H1 (cell line): ENCODE data around the gene SLC7A6OS. TPM values are rescaled to one million over a fixed set of nuclear protein-coding genes. Genes with fewer than 3 reads are reported as not detected.

Experiments
- CTCF ChIA-PET: fragments of 300-600 bp; sonication (Branson Sonifier 250); formaldehyde crosslinking; loops from one replicate; lab custom pipeline; 2021; ENCODE audit not compliant: partially characterized antibody; lab: Charles Lee
- POLR2A ChIA-PET: fragments of 300-600 bp; sonication (Branson Sonifier 250); formaldehyde crosslinking; loops from one replicate; lab custom pipeline; 2021; ENCODE audit warnings: inconsistent platforms; ENCODE audit not compliant: partially characterized antibody; lab: Charles Lee
- DNase-seq, 2 experiments: peaks; one replicate each; pipeline versions ENCODE4 v3.0.0 to v3.0.0-alpha.2; 2010 to 2022; ENCODE audit warnings: low spot score in 2 of 2, low read depth in 1 of 2, mixed read lengths in 1 of 2
- FAIRE-seq: peaks from 2 replicates; lab custom pipeline; 2011; peaks lifted over from hg19 to GRCh38; lab: Jason Lieb, UNC
- H2AFZ ChIP-seq: 2 replicates; pipeline ENCODE4 v1.8.1; 2012; ENCODE audit warnings: low read length, inconsistent platforms
- H2AK5ac ChIP-seq: 2 replicates; pipeline ENCODE4 v1.6.1; 2013; ENCODE audit warnings: low read depth, low read length
- H2BK120ac ChIP-seq: replicated peaks from 2 replicates; pipeline ENCODE3; 2013; ENCODE audit warnings: low read depth, low read length, inconsistent platforms
- H2BK12ac ChIP-seq: 2 replicates; pipeline ENCODE4 v1.6.1; 2013; ENCODE audit warnings: low read depth, low read length
- H2BK15ac ChIP-seq: 2 replicates; pipeline ENCODE4 v1.6.1; 2013; ENCODE audit warnings: low read length
- H2BK20ac ChIP-seq: 2 replicates; pipeline ENCODE4 v1.6.1; 2013; ENCODE audit warnings: low read length
- H2BK5ac ChIP-seq: 2 replicates; pipeline ENCODE4 v1.6.1; 2013; ENCODE audit warnings: low read depth, low read length
- H3K14ac ChIP-seq: 2 replicates; pipeline ENCODE4 v1.6.1; 2013; ENCODE audit warnings: inconsistent platforms; ENCODE audit not compliant: insufficient read length
- H3K18ac ChIP-seq: 2 replicates; pipeline ENCODE4 v1.6.1; 2013; ENCODE audit warnings: low read length; ENCODE audit errors: extremely low read depth
- H3K23ac ChIP-seq: 2 replicates; pipeline ENCODE4 v1.6.1; 2013; ENCODE audit warnings: inconsistent platforms; ENCODE audit not compliant: insufficient read length
- H3K23me2 ChIP-seq: 2 replicates; pipeline ENCODE4 v1.6.1; 2013; ENCODE audit warnings: low read depth, low read length
- H3K27ac ChIP-seq: 2 replicates; pipeline ENCODE4 v1.6.1; 2011; ENCODE audit warnings: low read depth, low read length, inconsistent platforms
- H3K27me3 ChIP-seq, 4 experiments: replicated peaks in 1 of 4; 1 replicate in 1 of 4; 2 replicates in 3 of 4; pipeline versions ENCODE4 v1.6.1 to v1.8.1; 2011 to 2013; ENCODE audit warnings: low read length in 3 of 4, mild to moderate bottlenecking in 3 of 4, inconsistent platforms in 2 of 4, mixed read lengths in 2 of 4, moderate library complexity in 1 of 4; ENCODE audit not compliant: control insufficient read depth in 3 of 4, insufficient read depth in 3 of 4; ENCODE audit errors: extremely low read depth in 1 of 4
- H3K36me3 ChIP-seq, 4 experiments: 2 replicates each; pipeline versions ENCODE4 v1.6.1 to v1.8.1; 2011 to 2013; ENCODE audit warnings: mild to moderate bottlenecking in 4 of 4, low read length in 3 of 4, moderate library complexity in 2 of 4, control low read depth in 1 of 4, inconsistent platforms in 1 of 4; ENCODE audit not compliant: insufficient read depth in 4 of 4, control insufficient read depth in 2 of 4
- H3K4ac ChIP-seq: replicated peaks from 2 replicates; pipeline ENCODE3; 2013; ENCODE audit warnings: low read length, low read depth, mixed read lengths, inconsistent platforms; ENCODE audit not compliant: insufficient read length
- H3K4me1 ChIP-seq, 4 experiments: replicated peaks in 1 of 4; 1 replicate in 1 of 4; 2 replicates in 3 of 4; pipeline versions ENCODE4 v1.6.1 to v1.8.1; 2011 to 2013; ENCODE audit warnings: low read length in 3 of 4, inconsistent platforms in 2 of 4, mixed read lengths in 1 of 4; ENCODE audit not compliant: insufficient read depth in 4 of 4, control insufficient read depth in 3 of 4
- H3K4me2 ChIP-seq, 2 experiments: 2 replicates each; pipeline versions ENCODE4 v1.6.1 to v1.8.1; 2011 to 2013; ENCODE audit warnings: low read depth in 2 of 2, low read length in 2 of 2, control low read depth in 1 of 2, inconsistent platforms in 1 of 2, mild to moderate bottlenecking in 1 of 2; ENCODE audit not compliant: insufficient read depth in 1 of 2
- H3K4me3 ChIP-seq, 4 experiments: fragments of 200-600, 300-600 bp in 1 of 4; sonication (generic), shearing (Covaris generic), sonication (Bioruptor Twin) in 1 of 4; 2 replicates each; pipeline versions ENCODE4 v1.5.1 to v1.8.1; 2011 to 2016; ENCODE audit warnings: low read length in 4 of 4, low read depth in 3 of 4, control low read depth in 2 of 4, inconsistent platforms in 2 of 4, mild to moderate bottlenecking in 2 of 4, mixed read lengths in 1 of 4, moderate library complexity in 1 of 4; ENCODE audit not compliant: insufficient read depth in 2 of 4; ENCODE audit errors: extremely low read depth in 1 of 4
- H3K56ac ChIP-seq: replicated peaks from 2 replicates; pipeline ENCODE3; 2013; ENCODE audit warnings: low read depth, mild to moderate bottlenecking, mixed read lengths, low read length, inconsistent platforms; ENCODE audit not compliant: insufficient read length
- H3K79me1 ChIP-seq: 2 replicates; pipeline ENCODE4 v1.6.1; 2013; ENCODE audit warnings: low read depth, low read length, control low read depth
- H3K79me2 ChIP-seq, 2 experiments: 2 replicates each; pipeline versions ENCODE4 v1.6.1 to v1.8.1; 2012 to 2013; ENCODE audit warnings: low read length in 2 of 2, mild to moderate bottlenecking in 2 of 2, inconsistent platforms in 1 of 2; ENCODE audit not compliant: insufficient read depth in 2 of 2, control insufficient read depth in 1 of 2
- H3K9ac ChIP-seq, 4 experiments: replicated peaks in 1 of 4; 1 replicate in 1 of 4; 2 replicates in 3 of 4; pipeline versions ENCODE4 v1.6.1 to v1.8.1; 2011 to 2013; ENCODE audit warnings: low read depth in 3 of 4, low read length in 3 of 4, control low read depth in 2 of 4, mild to moderate bottlenecking in 2 of 4, moderate library complexity in 2 of 4, inconsistent platforms in 1 of 4; ENCODE audit errors: extremely low read depth in 1 of 4
- H3K9me3 ChIP-seq, 2 experiments: 2 replicates each; pipeline versions ENCODE4 v1.6.1 to v1.8.1; 2012 to 2013; ENCODE audit warnings: mild to moderate bottlenecking in 2 of 2, moderate library complexity in 2 of 2, control low read depth in 1 of 2, inconsistent platforms in 1 of 2, low read depth in 1 of 2, low read length in 1 of 2, mixed read lengths in 1 of 2; ENCODE audit not compliant: insufficient read depth in 2 of 2
- H4K20me1 ChIP-seq, 2 experiments: replicated peaks in 1 of 2; 2 replicates each; pipeline versions ENCODE3 to v1.8.1; 2011 to 2013; ENCODE audit warnings: inconsistent platforms in 2 of 2, low read length in 2 of 2, mild to moderate bottlenecking in 1 of 2; ENCODE audit not compliant: insufficient read depth in 2 of 2, control insufficient read depth in 1 of 2
- H4K5ac ChIP-seq: 2 replicates; pipeline ENCODE4 v1.6.1; 2013; ENCODE audit warnings: low read length, low read depth, mixed read lengths, inconsistent platforms; ENCODE audit not compliant: insufficient read length
- H4K8ac ChIP-seq: 2 replicates; pipeline ENCODE4 v1.8.0; 2013; ENCODE audit warnings: mild to moderate bottlenecking, moderate library complexity, low read length, inconsistent platforms; ENCODE audit not compliant: insufficient read depth; ENCODE audit errors: extremely low read depth
- H4K91ac ChIP-seq: replicated peaks from 2 replicates; pipeline ENCODE3; 2013; ENCODE audit warnings: low read length, mixed read lengths, inconsistent platforms; ENCODE audit not compliant: insufficient read length
- BACH1 ChIP-seq: IDR thresholded peaks from 2 replicates; pipeline ENCODE4 v1.6.1; 2012; ENCODE audit warnings: low read length, improper control_type of control experiment
- BCL11A ChIP-seq, 2 experiments: IDR thresholded peaks; one replicate each; pipeline ENCODE4 v1.6.1; 2011; ENCODE audit warnings: low read depth in 2 of 2, low read length in 2 of 2, mild to moderate bottlenecking in 2 of 2
- BRCA1 ChIP-seq: IDR thresholded peaks from 2 replicates; pipeline ENCODE4 v1.6.1; 2012; ENCODE audit warnings: low read depth, low read length, improper control_type of control experiment
- CHD2 ChIP-seq: IDR thresholded peaks from 2 replicates; pipeline ENCODE4 v1.6.1; 2012; ENCODE audit warnings: low read length, improper control_type of control experiment
- EZH2 ChIP-seq: fragments of 200-600 bp; sonication (generic); IDR thresholded peaks from 2 replicates; pipeline ENCODE4 v1.7.1; 2012; ENCODE audit warnings: low read depth, mild to moderate bottlenecking, moderate library complexity, low read length, inconsistent platforms; ENCODE audit not compliant: severe bottlenecking
- GABPA ChIP-seq: IDR thresholded peaks from 2 replicates; pipeline ENCODE4 v1.6.1; 2011; ENCODE audit warnings: mild to moderate bottlenecking, low read length, moderate library complexity, borderline replicate concordance; ENCODE audit not compliant: insufficient read depth
- GTF2F1 ChIP-seq: IDR thresholded peaks from 2 replicates; pipeline ENCODE4 v1.6.1; 2012; ENCODE audit warnings: low read depth, low read length, improper control_type of control experiment, borderline replicate concordance
- POLR2AphosphoS5 ChIP-seq: IDR thresholded peaks from 2 replicates; pipeline ENCODE4 v1.6.1; 2011; ENCODE audit warnings: low read depth, low read length
- RAD21 ChIP-seq, 2 experiments: IDR thresholded peaks in 1 of 2; conservative IDR thresholded peaks in 1 of 2; 2 replicates each; pipeline ENCODE4 v1.6.1; 2011; ENCODE audit warnings: low read depth in 2 of 2, low read length in 2 of 2, improper control_type of control experiment in 1 of 2, inconsistent platforms in 1 of 2, mild to moderate bottlenecking in 1 of 2, moderate library complexity in 1 of 2
- SIX5 ChIP-seq: IDR thresholded peaks from 2 replicates; pipeline ENCODE4 v1.6.1; 2011; ENCODE audit warnings: mild to moderate bottlenecking, low read depth, low read length
- SP2 ChIP-seq: IDR thresholded peaks from 2 replicates; pipeline ENCODE4 v1.6.1; 2012; ENCODE audit warnings: mild to moderate bottlenecking, low read length, inconsistent platforms
- TAF1 ChIP-seq: IDR thresholded peaks from 2 replicates; pipeline ENCODE4 v1.6.1; 2011; ENCODE audit warnings: mild to moderate bottlenecking, low read depth, low read length
- YY1 ChIP-seq: IDR thresholded peaks from 2 replicates; pipeline ENCODE4 v1.6.1; 2011; ENCODE audit warnings: low read depth, mild to moderate bottlenecking, low read length
- ZNF274 ChIP-seq: IDR thresholded peaks from 2 replicates; pipeline ENCODE4 v1.7.0; 2012; ENCODE audit warnings: low read length, borderline replicate concordance; ENCODE audit errors: extremely low read depth
- WGBS, 2 experiments: shearing (Covaris generic) in 1 of 2; methylation state at CpG; one replicate each; pipeline versions ENCODE4 v1.1.6 to v1.1.7; 2013 to 2015; ENCODE audit warnings: low lambda C conversion rate in 2 of 2, mixed read lengths in 2 of 2, inconsistent platforms in 1 of 2, low coverage in 1 of 2, missing lambda C conversion rate in 1 of 2; ENCODE audit not compliant: insufficient replicate concordance in 2 of 2, insufficient coverage in 1 of 2, insufficient read length in 1 of 2; ENCODE audit errors: extremely low coverage in 1 of 2, missing lambda C conversion rate in 1 of 2; 5-methylcytosine and 5-hydroxymethylcytosine counted together
- polyA plus RNA-seq, 7 experiments: library from polyadenylated mRNA; depleted of rRNA in 3 of 7; stranded (reverse) in 5 of 7; unstranded in 2 of 7; fragments of >200 nt in 5 of 7; fragments of 200-250 nt in 2 of 7; gene quantifications; 1 replicate in 5 of 7; 2 replicates in 1 of 7; 4 replicates in 1 of 7; pipeline versions ENCODE4 v1.2.1 to v1.2.3, GENCODE V29; 2011 to 2013; ENCODE audit warnings: missing spikeins in 2 of 7, mixed read lengths in 2 of 7
- total RNA-seq: library from RNA; stranded (reverse); fragmentation: NEBNext Ultra II Directional; extraction: Animal tissue kit (Norgen Biotek cat#: 25700); gene quantifications from 2 replicates; pipeline ENCODE4 v1.2.1, GENCODE V29; 2021
- TF ChIP-seq, protein P1 (sequence below): IDR thresholded peaks from 2 replicates; pipeline ENCODE4 v1.6.1; 2012; ENCODE audit warnings: inconsistent platforms

SLC7A6OS gene
- total and polyA plus RNA-seq, 2 of the 8 experiments (the other 6 are each of a cell fraction or from before 2014, with no cell fraction given) = 7.3 to 21.3 TPM

DNA sequence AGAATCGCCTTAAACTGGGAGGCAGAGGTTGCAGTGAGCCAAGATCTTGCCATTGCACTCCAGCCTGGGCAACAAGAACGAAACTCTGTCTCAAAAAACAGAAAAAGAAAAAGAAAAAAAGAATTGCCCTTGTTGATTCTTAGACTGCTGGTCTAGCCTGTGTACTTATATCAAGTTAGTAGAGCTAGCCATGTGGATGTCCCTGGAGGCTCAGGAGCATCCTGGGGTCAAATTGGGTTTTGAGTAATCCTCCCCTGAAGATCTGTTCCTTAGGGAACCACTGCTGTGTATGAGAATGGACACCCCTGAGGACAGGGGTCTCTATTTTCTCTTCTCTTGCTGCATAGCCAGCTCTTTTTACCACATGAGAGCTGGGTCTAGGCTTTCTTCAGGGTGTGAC, 21.5 kb downstream of the SLC7A6OS start:
- Histone ChIP-seq H3K36me3 (peaks cover 0 to 15% (median 6%) of the 10 kb centered on the region in 4 experiments; a peak in 5 of 8 replicates), H3K27ac (no peak overlapping the region), H3K79me1 (0 out of 2 replicates have a peak, but pooled peaks cover 3% of the 10 kb centered on the region), H2AK5ac (no peak overlapping the region), H3K4me1 (no peaks in the 10 kb centered on the region), H2BK20ac (no peak overlapping the region), H2BK12ac (no peak overlapping the region), H2BK15ac (no peak overlapping the region), H4K8ac (no peak overlapping the region), H4K20me1 (peaks cover 2 to 9% of the 10 kb centered on the region in 2 experiments), H3K23me2 (no peaks in the 10 kb centered on the region; the same call in 1 of the 2 replicates), H3K18ac (no peak overlapping the region), H2BK5ac (no peak overlapping the region), H3K9me3 (no peaks in the 10 kb centered on the region), H3K4me3 (no peak overlapping the region), H4K91ac (no peak overlapping the region), H3K14ac (no peak overlapping the region), H3K4ac (no peak overlapping the region), H3K27me3 (no peaks in the 10 kb centered on the region), H2BK120ac (no peak overlapping the region), H3K9ac (no peak overlapping the region), H3K4me2 (no peak overlapping the region), H3K56ac (no peak overlapping the region), H3K79me2 (no peaks in the 10 kb centered on the region), H4K5ac (no peak overlapping the region), H2AFZ (no peak overlapping the region), H3K23ac (no peak overlapping the region)
- DNase-seq (no peak), FAIRE-seq (no peak)
- WGBS, 2 experiments = 69% methylated on average over 2 of the region's 2 CpGs; no CpG with 5 or more reads in 1 of the 2 experiments
- CTCF ChIA-PET = interaction anchor here (1.6 to 20.4 kb wide), 3 partner anchors 16 to 37 kb away, joined by 3 to 233 read pairs (median 5); partner anchors contain the start of gene SLC7A6
- POLR2A ChIA-PET = interaction anchor here (1.3 to 4.4 kb wide), 4 partner anchors 9 to 21 kb away, joined by 3 to 13 read pairs (median 7); no protein-coding TSS in a partner anchor
- TF ChIP-seq POLR2AphosphoS5 (no peak), GTF2F1 (no peak), TAF1 (no peak), RAD21 (IDR thresholded peaks at IDR 0.05 in 1 of 2, conservative IDR thresholded peaks at IDR 0.05 in 1 of 2; ENCODE audit: low read depth in 2 of 2, low read length in 2 of 2) (no peak), BACH1 (no peak), YY1 (no peak), SP2 (no peak), BRCA1 (no peak), GABPA (no peak), EZH2 (no peak), ZNF274 (no peak), CHD2 (no peak), BCL11A (IDR thresholded peaks at IDR 0.05; ENCODE audit: low read depth in 2 of 2, low read length in 2 of 2) (no peak), SIX5 (no peak)
- TF ChIP-seq, protein P1, sequence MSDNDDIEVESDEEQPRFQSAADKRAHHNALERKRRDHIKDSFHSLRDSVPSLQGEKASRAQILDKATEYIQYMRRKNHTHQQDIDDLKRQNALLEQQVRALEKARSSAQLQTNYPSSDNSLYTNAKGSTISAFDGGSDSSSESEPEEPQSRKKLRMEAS = no peak
